ENCODE results near the gene MAST4. TPM values are rescaled to one million over a fixed set of nuclear protein-coding genes. Genes with fewer than 3 reads are reported as not detected.

MAST4 gene
- polyA plus RNA-seq, 2 of the 4 experiments (the other 2 are of a cell fraction), result 1.2 to 5.8 TPM

DNA sequence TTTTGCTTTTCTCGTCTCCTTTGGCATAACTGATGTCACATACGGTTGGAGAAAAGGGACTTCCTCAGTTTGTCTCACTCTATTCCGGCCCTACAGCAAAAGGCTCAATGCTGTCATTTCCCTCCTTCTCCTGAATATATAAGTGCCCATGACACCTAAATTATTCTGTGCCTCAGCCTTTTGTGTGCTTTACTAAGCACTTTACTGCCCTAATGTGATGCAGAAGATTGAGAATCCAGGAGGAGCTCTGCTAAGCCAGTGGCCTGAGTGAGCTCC, 592.8 kb downstream of the MAST4 start:
- Histone ChIP-seq H3K27ac (no peak overlapping the region), H3K4me3 (no peak overlapping the region), H3K4me1 (no peaks in the 10 kb centered on the region), H3K4me2 (no peak overlapping the region), H3K9me3 (no peaks in the 10 kb centered on the region)
- FAIRE-seq, result no peak
- DNase-seq (ENCODE audit: low read depth in 1 of 2, low spot score in 1 of 2), result no peak
- 92% methylated on average over 3 of the region's 3 CpGs for WGBS (ENCODE audit: missing lambda C conversion rate)
- ChIA-PET POLR2A (no interaction called here), CTCF (interaction anchor here (0.7 to 2.0 kb wide), 6 partner anchors 8 to 881 kb away, joined by 3 to 11 read pairs (median 3); partner anchors contain the start of gene CD180)
- no peak for ATAC-seq
- no peak for TF ChIP-seq KDM1A (IDR thresholded peaks at IDR 0.05; ENCODE audit: low read depth)
- TF ChIP-seq HOXA7 (CRISPR knock-in tag; IDR thresholded peaks at IDR 0.05), result no peak
- TF ChIP-seq FOXS1 (CRISPR knock-in tag; IDR thresholded peaks at IDR 0.05), result no peak
- TF ChIP-seq GATA3 (IDR thresholded peaks at IDR 0.05; ENCODE audit: borderline replicate concordance), result no peak
- no peak for TF ChIP-seq NFE2L2 (conservative IDR thresholded peaks at IDR 0.05; ENCODE audit: low read length)

DNA sequence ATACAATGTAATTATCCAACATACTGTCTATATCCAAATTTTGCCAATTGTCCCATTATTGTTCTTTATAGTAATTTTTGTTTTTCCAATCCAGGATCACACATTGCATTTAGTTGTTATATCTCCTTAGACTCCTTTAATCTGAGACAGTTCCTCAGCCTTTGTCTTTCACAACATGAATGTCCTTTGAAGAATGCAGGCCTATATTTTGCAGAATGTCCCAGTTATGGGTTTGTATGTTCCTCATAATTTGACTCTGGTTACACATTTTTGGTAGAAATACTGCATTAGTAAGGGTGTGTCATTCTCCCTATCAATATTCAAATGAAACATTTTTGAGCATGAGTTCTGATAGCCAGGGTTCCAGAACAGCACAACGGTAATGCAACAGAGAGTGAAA, 593.7 kb downstream of the MAST4 start:
- WGBS (ENCODE audit: missing lambda C conversion rate), result 71% methylated on average over 1 of the region's 1 CpG
- Histone ChIP-seq H3K4me3 (no peak overlapping the region), H3K9me3 (no peaks in the 10 kb centered on the region), H3K27ac (no peak overlapping the region), H3K4me2 (no peak overlapping the region), H3K4me1 (no peaks in the 10 kb centered on the region)
- no peak for TF ChIP-seq RNF2 (IDR thresholded peaks at IDR 0.05; ENCODE audit: borderline replicate concordance, low read depth)
- TF ChIP-seq KDM5A (IDR thresholded peaks at IDR 0.05), result no peak
- TF ChIP-seq JUNB (IDR thresholded peaks at IDR 0.05), result no peak
- no peak for TF ChIP-seq ZSCAN20 (CRISPR knock-in tag; IDR thresholded peaks at IDR 0.05)
- no peak for TF ChIP-seq ZFP36 (IDR thresholded peaks at IDR 0.05; ENCODE audit: borderline replicate concordance, partially characterized antibody)
- no peak for TF ChIP-seq SREBF2 (IDR thresholded peaks at IDR 0.05)
- TF ChIP-seq FOSL2 (IDR thresholded peaks at IDR 0.05), result no peak
- no peak for TF ChIP-seq FOSL2 (CRISPR knock-in tag; IDR thresholded peaks at IDR 0.05)
- no peak for TF ChIP-seq PHF8 (IDR thresholded peaks at IDR 0.05; ENCODE audit: borderline replicate concordance, low read depth)
- TF ChIP-seq, protein P1, sequence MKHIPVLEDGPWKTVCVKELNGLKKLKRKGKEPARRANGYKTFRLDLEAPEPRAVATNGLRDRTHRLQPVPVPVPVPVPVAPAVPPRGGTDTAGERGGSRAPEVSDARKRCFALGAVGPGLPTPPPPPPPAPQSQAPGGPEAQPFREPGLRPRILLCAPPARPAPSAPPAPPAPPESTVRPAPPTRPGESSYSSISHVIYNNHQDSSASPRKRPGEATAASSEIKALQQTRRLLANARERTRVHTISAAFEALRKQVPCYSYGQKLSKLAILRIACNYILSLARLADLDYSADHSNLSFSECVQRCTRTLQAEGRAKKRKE (CRISPR knock-in tag; IDR thresholded peaks at IDR 0.05; ENCODE audit: low read depth), result no peak
- TF ChIP-seq HEYL (CRISPR knock-in tag; IDR thresholded peaks at IDR 0.05), result no peak
- CTCF ChIA-PET, result interaction anchor here (2.7 kb wide), 1 partner anchor 23 kb away, joined by 13 read pairs; no protein-coding TSS in a partner anchor
- FAIRE-seq (no peak), ATAC-seq (no peak), DNase-seq (ENCODE audit: low read depth in 1 of 2, low spot score in 1 of 2) (no peak)
- POLR2A ChIA-PET, result no interaction called here

DNA sequence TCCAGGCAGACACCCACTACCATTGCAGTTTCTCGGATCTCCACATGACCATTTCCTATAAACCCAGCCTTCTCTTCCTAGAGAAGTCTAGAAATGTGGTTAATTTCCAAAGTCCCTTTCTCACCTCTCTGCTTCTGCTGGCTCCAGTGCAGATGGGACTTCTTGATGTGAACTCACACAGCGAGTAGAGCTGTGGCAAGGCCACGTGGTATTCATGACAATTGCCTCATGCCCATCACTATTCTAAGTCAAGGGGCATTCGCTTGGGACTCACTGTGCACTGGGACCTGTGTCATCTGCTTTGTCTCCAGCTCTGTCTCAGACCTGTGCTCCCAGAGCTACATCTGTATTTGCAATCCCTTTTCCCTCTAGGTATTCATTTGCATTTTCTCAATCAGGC, 594.2 kb downstream of the MAST4 start:
- ChIA-PET CTCF (interaction anchor here (1.1 to 2.7 kb wide), 4 partner anchors 24 to 34 kb away, joined by 3 to 13 read pairs (median 4); no protein-coding TSS in a partner anchor), POLR2A (no interaction called here)
- WGBS (ENCODE audit: missing lambda C conversion rate), result 61% methylated on average over 4 of the region's 4 CpGs
- no peak for ATAC-seq
- Histone ChIP-seq H3K9me3 (no peaks in the 10 kb centered on the region), H3K4me2 (no peak overlapping the region), H3K4me1 (no peaks in the 10 kb centered on the region), H3K4me3 (no peak overlapping the region), H3K27ac (no peak overlapping the region)
- no peak for FAIRE-seq
- DNase-seq (ENCODE audit: low read depth in 1 of 2, low spot score in 1 of 2), result no peak
- TF ChIP-seq NR3C1 (IDR thresholded peaks at IDR 0.05) (no peak), EP300 (IDR thresholded peaks at IDR 0.05) (no peak), POLR2AphosphoS2 (conservative IDR thresholded peaks at IDR 0.05; ENCODE audit: low read length) (no peak), JUN (IDR thresholded peaks at IDR 0.05) (no peak), SREBF2 (IDR thresholded peaks at IDR 0.05) (no peak), ZFP36 (IDR thresholded peaks at IDR 0.05; ENCODE audit: borderline replicate concordance, partially characterized antibody) (no peak), EHF (CRISPR knock-in tag; IDR thresholded peaks at IDR 0.05) (no peak), ZSCAN20 (CRISPR knock-in tag; IDR thresholded peaks at IDR 0.05) (no peak), CHD4 (IDR thresholded peaks at IDR 0.05; ENCODE audit: borderline replicate concordance) (no peak), HEYL (CRISPR knock-in tag; IDR thresholded peaks at IDR 0.05) (no peak), HOXB5 (CRISPR knock-in tag; IDR thresholded peaks at IDR 0.05) (no peak), SMC3 (IDR thresholded peaks at IDR 0.05) (no peak), RFX5 (IDR thresholded peaks at IDR 0.05) (no peak), GATA3 (IDR thresholded peaks at IDR 0.05; ENCODE audit: borderline replicate concordance) (no peak), CEBPB (IDR thresholded peaks at IDR 0.05) (no peak), BHLHE40 (IDR thresholded peaks at IDR 0.05; ENCODE audit: low read depth, low read length) (no peak), HOXB13 (CRISPR knock-in tag; IDR thresholded peaks at IDR 0.05; ENCODE audit: low read depth) (no peak)
- TF ChIP-seq, protein P2, sequence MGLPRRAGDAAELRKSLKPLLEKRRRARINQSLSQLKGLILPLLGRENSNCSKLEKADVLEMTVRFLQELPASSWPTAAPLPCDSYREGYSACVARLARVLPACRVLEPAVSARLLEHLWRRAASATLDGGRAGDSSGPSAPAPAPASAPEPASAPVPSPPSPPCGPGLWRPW (IDR thresholded peaks at IDR 0.05), result no peak
- TF ChIP-seq, protein P3, sequence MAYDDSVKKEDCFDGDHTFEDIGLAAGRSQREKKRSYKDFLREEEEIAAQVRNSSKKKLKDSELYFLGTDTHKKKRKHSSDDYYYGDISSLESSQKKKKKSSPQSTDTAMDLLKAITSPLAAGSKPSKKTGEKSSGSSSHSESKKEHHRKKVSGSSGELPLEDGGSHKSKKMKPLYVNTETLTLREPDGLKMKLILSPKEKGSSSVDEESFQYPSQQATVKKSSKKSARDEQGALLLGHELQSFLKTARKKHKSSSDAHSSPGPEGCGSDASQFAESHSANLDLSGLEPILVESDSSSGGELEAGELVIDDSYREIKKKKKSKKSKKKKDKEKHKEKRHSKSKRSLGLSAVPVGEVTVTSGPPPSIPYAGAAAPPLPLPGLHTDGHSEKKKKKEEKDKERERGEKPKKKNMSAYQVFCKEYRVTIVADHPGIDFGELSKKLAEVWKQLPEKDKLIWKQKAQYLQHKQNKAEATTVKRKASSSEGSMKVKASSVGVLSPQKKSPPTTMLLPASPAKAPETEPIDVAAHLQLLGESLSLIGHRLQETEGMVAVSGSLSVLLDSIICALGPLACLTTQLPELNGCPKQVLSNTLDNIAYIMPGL (CRISPR knock-in tag; IDR thresholded peaks at IDR 0.05; ENCODE audit: borderline replicate concordance), result no peak
- TF ChIP-seq, protein P4, sequence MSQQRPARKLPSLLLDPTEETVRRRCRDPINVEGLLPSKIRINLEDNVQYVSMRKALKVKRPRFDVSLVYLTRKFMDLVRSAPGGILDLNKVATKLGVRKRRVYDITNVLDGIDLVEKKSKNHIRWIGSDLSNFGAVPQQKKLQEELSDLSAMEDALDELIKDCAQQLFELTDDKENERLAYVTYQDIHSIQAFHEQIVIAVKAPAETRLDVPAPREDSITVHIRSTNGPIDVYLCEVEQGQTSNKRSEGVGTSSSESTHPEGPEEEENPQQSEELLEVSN (IDR thresholded peaks at IDR 0.05; ENCODE audit: borderline replicate concordance, low read depth), result no peak

All from A549 (cell line).